ENCODE measurements around the gene CCND1.
"Not testable (repeated sequence)": the region's sequence is repeated elsewhere in the genome, so short reads cannot be mapped to it uniquely, and the experiment has no call there.

CCND1 gene

GRCh38 chr11:69694781-69695180 lies 53.8 kb downstream of the CCND1 start:
- no peak for DNase-seq

DNA sequence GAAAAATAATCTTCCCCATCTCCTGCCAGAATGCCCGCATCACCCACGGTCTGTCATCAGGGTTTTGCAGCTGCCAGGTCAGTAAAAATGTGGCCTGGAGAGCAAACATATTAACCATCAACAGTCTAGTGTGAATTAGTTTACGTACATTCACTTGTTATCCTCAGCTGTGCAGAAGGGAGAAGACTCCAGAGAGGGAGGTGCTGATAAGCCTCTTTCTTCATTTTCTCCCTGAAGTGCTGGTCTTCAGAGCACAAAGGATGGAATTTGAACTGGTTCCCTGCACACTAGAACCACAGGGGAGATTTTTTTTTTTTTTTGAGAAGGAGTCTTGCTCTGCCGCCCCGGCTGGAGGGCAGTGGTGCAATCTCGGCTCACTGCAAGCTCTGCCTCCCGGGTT lies 54.6 kb downstream of the CCND1 start:
- no peak for DNase-seq

- not testable (repeated sequence) for DNase-seq
Observed at GRCh38 chr11:69695995-69696394, 55.0 kb downstream of the CCND1 start.

DNA sequence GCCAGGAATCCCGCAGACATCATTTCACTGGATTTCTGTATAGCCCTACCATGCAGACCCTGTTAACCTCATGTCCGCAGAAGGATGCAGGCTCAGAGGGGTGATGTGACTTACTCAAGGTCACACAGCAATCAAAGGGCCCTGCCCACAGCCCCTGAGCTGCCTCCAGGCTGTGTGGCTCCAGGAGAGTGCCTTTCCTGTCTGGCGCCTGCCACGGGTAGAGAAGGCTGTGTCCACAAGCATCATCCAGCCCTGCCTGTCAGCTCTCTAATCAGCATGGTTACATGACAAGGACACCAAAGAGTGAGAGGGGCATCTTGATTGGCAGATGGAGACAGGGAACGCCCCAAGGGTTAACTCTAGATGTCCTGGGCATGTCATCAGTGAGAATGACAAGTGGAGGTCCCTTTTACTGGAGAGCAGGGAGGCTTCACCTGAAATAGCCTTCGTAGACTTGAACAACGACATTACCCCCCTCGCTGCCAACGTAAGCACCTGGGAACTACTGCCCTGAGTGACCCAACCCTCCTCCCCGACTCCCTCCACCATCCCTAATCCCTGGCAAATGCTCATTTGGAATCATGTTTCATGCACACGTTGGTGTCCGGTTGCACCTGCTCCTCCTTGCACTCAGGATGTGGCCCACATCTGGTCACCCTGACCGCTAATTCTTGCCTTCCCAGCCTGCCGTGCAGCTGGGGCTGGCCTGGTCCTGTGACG lies 56.0 kb downstream of the CCND1 start:
- DNase-seq: no peak

DNA sequence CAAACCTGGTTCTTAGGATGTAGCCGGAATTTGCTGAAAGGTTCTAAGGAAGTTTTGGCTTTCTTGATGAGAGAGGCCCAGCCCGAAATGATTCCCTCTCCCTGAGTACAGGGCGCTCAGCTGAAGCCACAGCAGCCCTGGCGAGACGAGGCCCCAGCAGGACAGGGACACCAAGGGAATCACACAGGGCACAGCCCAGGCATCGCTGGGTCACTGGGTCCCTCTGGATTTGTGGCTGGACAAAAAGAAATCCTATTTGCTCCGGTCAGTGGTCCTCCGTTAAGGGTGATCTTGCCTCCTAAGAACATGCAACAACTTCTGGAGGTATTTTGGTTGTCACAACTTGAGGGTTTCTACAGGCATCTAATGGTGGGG lies 56.5 kb downstream of the CCND1 start:
- DNase-seq: no peak

- DNase-seq: no peak
Observed at GRCh38 chr11:69697861-69698260, 56.9 kb downstream of the CCND1 start.

DNA sequence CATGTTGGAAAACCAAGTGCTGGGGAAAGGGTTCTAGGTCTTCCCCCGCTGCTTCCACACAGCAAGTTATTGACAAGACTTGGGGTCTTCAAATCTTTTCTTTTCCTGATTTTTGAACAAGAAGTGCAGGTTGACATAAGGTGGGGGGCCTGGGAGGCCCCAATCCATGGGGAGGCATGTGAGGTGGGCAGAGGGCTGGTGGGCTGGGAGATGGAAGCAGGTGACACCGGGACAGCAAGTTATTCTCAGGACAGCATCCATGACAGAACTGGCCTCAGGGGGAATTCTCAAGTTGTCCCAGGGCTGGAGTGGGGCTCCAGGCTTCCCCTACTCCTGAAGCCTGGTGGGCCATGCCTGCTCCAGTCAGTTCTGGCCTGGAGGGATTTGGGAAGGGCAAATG lies 57.4 kb downstream of the CCND1 start:
- DNase-seq: no peak

GRCh38 chr11:69699213-69699612 lies 58.3 kb downstream of the CCND1 start:
- DNase-seq: no peak

DNA sequence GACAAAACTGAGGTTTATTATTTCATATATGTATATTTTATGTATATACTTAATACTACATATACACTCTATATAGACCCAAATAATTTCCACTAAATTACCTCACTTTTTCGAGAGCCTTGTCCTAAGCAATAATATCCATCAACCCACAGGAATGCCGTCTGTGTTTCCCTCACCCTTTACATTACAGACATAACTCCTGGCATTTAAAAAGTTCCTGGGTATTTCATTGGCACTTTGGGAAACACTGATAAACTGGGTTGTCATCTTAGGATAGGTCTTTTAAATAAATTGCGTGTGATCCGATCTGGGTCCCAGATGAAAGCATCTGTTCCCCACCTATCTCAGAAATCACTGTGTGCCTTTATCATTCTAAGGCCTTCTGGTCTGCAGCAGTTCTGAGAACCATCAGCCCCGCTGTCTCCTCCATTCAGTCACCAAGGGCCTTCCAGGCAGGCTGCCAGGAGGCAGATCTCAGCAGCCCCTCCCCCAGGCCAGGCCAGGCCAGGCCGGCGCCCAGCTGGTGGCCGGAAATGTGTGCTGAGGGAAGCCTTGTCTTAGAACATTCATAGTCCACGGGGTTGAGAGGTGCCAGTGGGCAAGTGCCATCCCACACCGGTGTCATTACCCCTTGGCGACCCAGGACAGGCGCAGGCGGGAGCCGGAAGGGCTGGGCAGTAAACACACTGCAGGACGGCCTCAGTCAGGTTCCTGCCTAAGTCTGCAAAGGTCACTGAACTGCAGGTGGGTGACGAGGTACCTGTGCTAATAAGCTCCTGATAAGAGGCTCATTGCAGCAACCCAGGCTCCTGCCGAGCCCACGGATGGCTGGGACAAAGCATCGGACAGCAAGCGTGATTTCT lies 59.6 kb downstream of the CCND1 start:
- DNase-seq: peak in 1 of 2 experiments; percentile 60

DNA sequence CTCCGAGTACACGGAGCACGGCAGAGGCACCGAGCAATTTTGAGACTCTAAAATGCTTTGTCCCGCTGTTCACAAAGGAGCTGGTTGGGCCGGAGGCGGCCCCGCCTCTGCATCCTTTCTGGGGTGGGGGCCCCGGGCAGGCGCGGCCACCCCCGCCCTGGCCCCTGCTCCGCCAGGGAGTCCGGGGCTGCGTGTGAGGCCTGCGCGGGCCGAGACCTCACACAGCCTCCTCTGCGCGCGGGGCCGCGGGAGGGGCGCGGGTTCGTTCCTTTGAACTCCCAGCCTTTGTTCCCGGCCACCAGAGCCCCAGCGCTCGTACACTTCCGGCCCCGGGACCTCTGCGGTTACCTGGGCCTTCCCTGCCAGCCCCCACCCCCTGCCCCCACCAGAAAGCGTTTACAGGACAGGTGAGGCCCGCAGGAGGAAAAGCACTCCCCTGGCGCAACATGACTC lies 61.3 kb downstream of the CCND1 start:
- DNase-seq: no peak

DNA sequence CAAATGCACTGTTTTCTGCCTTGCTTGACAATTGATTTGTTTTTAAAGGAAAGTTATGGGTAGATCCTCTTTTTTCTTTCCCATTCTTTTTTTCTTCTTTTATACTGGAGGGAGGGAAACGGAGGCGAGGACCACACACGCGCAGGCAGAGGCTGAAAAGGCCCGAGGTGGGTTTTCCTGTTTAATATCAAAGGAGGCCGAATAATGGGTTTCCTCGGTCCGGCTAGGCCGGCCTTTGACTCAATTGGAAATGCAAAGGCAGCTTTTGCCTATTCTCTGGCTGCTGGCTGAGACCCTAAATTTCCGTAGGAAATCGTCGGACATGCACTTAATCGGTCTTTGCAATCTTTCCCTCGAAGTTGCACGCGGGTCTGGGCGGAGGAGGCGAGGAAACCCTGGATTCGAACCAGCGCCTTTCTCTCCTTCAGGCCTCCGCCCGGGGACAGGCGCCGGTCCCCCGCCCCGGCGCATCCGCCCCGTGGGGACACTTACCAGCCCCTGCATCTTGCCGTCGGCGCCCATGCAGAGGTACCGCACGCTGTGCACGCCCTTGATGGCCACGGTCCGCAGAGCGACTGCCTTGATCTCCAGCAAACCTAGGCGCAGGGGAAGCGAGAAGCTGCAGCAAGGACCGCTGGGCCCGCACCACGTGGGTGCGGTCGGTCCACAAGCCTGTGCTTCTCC lies 62.0 kb downstream of the CCND1 start:
- no peak for DNase-seq

- DNase-seq: no peak
Observed at GRCh38 chr11:69703453-69703767, 62.5 kb downstream of the CCND1 start.
